Measurements from ENCODE around the gene KLRG1. TPM values are rescaled to one million over a fixed set of nuclear protein-coding genes. Genes with fewer than 3 reads are reported as not detected.

Gene KLRG1
- polyA plus RNA-seq, 1 of the 3 experiments (the other 2 are of a cell fraction), result 5.1 TPM

- no peak for TF ChIP-seq CHD2 (IDR thresholded peaks at IDR 0.05; ENCODE audit: low read length, partially characterized antibody)
- TF ChIP-seq RFX5 (IDR thresholded peaks at IDR 0.05; ENCODE audit: low read length), result no peak
- TF ChIP-seq ZBTB33 (IDR thresholded peaks at IDR 0.05; ENCODE audit: borderline replicate concordance, low read depth), result no peak
These were observed 5.9 kb downstream of the KLRG1 start (continued) for GRCh38 chr12:8995021-8995775.

- Histone ChIP-seq H3K79me2 (ENCODE audit: insufficient read depth) (no peaks in the 10 kb centered on the region), H3K4me3 (ENCODE audit: low read depth in 2 of 2, low read length in 1 of 2) (no peak overlapping the region), H3K9me2 (no peaks in the 10 kb centered on the region), H3K4me1 (ENCODE audit: control insufficient read depth in 1 of 2, insufficient read depth in 2 of 2, low read depth in 1 of 2, low read length in 1 of 2) (no peaks in the 10 kb centered on the region), H3K27me3 (ENCODE audit: insufficient read depth) (no peaks in the 10 kb centered on the region), H3K36me3 (replicated peaks in 1 of 2; ENCODE audit: control insufficient read depth in 1 of 2, insufficient read depth in 2 of 2, low read length in 1 of 2) (no peaks in the 10 kb centered on the region), H2AFZ (ENCODE audit: low read depth) (no peak overlapping the region), H3K27ac (ENCODE audit: low read depth in 2 of 2, low read length in 1 of 2) (no peak overlapping the region), H3K9ac (no peak overlapping the region), H3K4me2 (no peak overlapping the region), H4K20me1 (ENCODE audit: insufficient read depth) (no peaks in the 10 kb centered on the region), H3F3A (replicated peaks; ENCODE audit: insufficient read depth) (no peaks in the 10 kb centered on the region), H3K9me3 (no peaks in the 10 kb centered on the region)
- TF ChIP-seq RCOR1 (IDR thresholded peaks at IDR 0.05; ENCODE audit: low read length) (no peak), EZH2phosphoT487 (IDR thresholded peaks at IDR 0.05; ENCODE audit: borderline replicate concordance, low read depth) (no peak), USF2 (IDR thresholded peaks at IDR 0.05; ENCODE audit: borderline replicate concordance, low read depth, low read length) (no peak), FOXM1 (IDR thresholded peaks at IDR 0.05; ENCODE audit: low read depth) (no peak), NRF1 (IDR thresholded peaks at IDR 0.05; ENCODE audit: low read depth, low read length) (no peak)
- CTCF ChIA-PET, result no interaction called here
- no peak for DNase-seq
- POLR2A ChIA-PET, result no interaction called here
- 65% methylated on average over 5 of the region's 5 CpGs for WGBS (ENCODE audit: low lambda C conversion rate)
These were observed 7.5 kb downstream of the KLRG1 start for GRCh38 chr12:8996682-8997405.

- 82% methylated on average over 4 of the region's 4 CpGs for WGBS (ENCODE audit: low lambda C conversion rate)
- no peak overlapping the region for H3K4me3 ChIP-seq (ENCODE audit: low read depth in 2 of 2, low read length in 1 of 2)
- no peaks in the 10 kb centered on the region for H4K20me1 ChIP-seq (ENCODE audit: insufficient read depth)
- H3K4me1 ChIP-seq (ENCODE audit: control insufficient read depth in 1 of 2, insufficient read depth in 2 of 2, low read depth in 1 of 2, low read length in 1 of 2), result no peaks in the 10 kb centered on the region
- H3K4me2 ChIP-seq, result no peak overlapping the region
- CTCF ChIA-PET, result no interaction called here
- no peaks in the 10 kb centered on the region for H3K27me3 ChIP-seq (ENCODE audit: insufficient read depth)
- no peaks in the 10 kb centered on the region for H3K36me3 ChIP-seq (replicated peaks in 1 of 2; ENCODE audit: control insufficient read depth in 1 of 2, insufficient read depth in 2 of 2, low read length in 1 of 2)
- no peaks in the 10 kb centered on the region for H3F3A ChIP-seq (replicated peaks; ENCODE audit: insufficient read depth)
- H3K79me2 ChIP-seq (ENCODE audit: insufficient read depth), result no peaks in the 10 kb centered on the region
- POLR2A ChIA-PET, result no interaction called here
- H2AFZ ChIP-seq (ENCODE audit: low read depth), result no peak overlapping the region
- H3K27ac ChIP-seq (ENCODE audit: low read depth in 2 of 2, low read length in 1 of 2), result no peak overlapping the region
- DNase-seq, result no peak
- no peaks in the 10 kb centered on the region for H3K9me3 ChIP-seq
- no peaks in the 10 kb centered on the region for H3K9me2 ChIP-seq
- no peak overlapping the region for H3K9ac ChIP-seq
- no peak for TF ChIP-seq TAF1 (IDR thresholded peaks at IDR 0.05; ENCODE audit: borderline replicate concordance, low read depth, low read length)
- no peak for TF ChIP-seq USF1 (IDR thresholded peaks at IDR 0.05; ENCODE audit: borderline replicate concordance, low read depth)
- no peak for TF ChIP-seq RAD21 (IDR thresholded peaks at IDR 0.05; ENCODE audit: low read length)
- no peak for TF ChIP-seq NRF1 (IDR thresholded peaks at IDR 0.05; ENCODE audit: low read depth, low read length)
- no peak for TF ChIP-seq RXRA (IDR thresholded peaks at IDR 0.05; ENCODE audit: borderline replicate concordance, low read depth)
- TF ChIP-seq IRF3 (IDR thresholded peaks at IDR 0.05; ENCODE audit: low read depth, low read length), result no peak
- TF ChIP-seq TCF12 (IDR thresholded peaks at IDR 0.05), result no peak
- no peak for TF ChIP-seq MXI1 (IDR thresholded peaks at IDR 0.05; ENCODE audit: low read depth, low read length)
- TF ChIP-seq RFX5 (IDR thresholded peaks at IDR 0.05; ENCODE audit: low read length), result no peak
- no peak for TF ChIP-seq SIN3A (IDR thresholded peaks at IDR 0.05; ENCODE audit: borderline replicate concordance, low read depth, low read length)
- no peak for TF ChIP-seq MAX (IDR thresholded peaks at IDR 0.05; ENCODE audit: low read depth)
These were observed 11.9 kb downstream of the KLRG1 start for GRCh38 chr12:9001233-9001632.
